ENCODE measurements around the gene AHI1. TPM values are rescaled to one million over a fixed set of nuclear protein-coding genes. Genes with fewer than 3 reads are reported as not detected.

Gene AHI1
- total RNA-seq, 1 experiment from 2014 or later = 11.3 TPM

GRCh38 chr6:135306166-135306565 is 191.4 kb downstream of the AHI1 start:
- no peaks in the 10 kb centered on the region for H3K27me3 ChIP-seq (replicated peaks; ENCODE audit: control insufficient read depth, insufficient read depth, low read length)
- no peak overlapping the region for H3K4me3 ChIP-seq (ENCODE audit: low read depth, low read length)
- Mint-ChIP-seq H3K4me1 (ENCODE audit: low read depth, unreplicated experiment) (no peaks in the 10 kb centered on the region), H3K27me3 (ENCODE audit: insufficient read depth, unreplicated experiment) (no peaks in the 10 kb centered on the region), H3K9me3 (ENCODE audit: unreplicated experiment) (no peaks in the 10 kb centered on the region), H3K36me3 (ENCODE audit: insufficient read depth, unreplicated experiment) (no peaks in the 10 kb centered on the region), H3K4me3 (ENCODE audit: unreplicated experiment) (no peak overlapping the region), H3K27ac (ENCODE audit: unreplicated experiment) (no peak overlapping the region)
- TF ChIP-seq CTCF (IDR thresholded peaks at IDR 0.05; ENCODE audit: insufficient read depth in 1 of 2, low read depth in 1 of 2, low read length in 1 of 2, severe bottlenecking in 1 of 2, unreplicated experiment in 1 of 2) = no peak
- ChIA-PET POLR2A (no interaction called here), CTCF (no interaction called here)
- no TSS peak for BruUV-seq (replicated peaks)
- H3K9me3 ChIP-seq = no peaks in the 10 kb centered on the region
- intact Hi-C loops (cut with micrococcal nuclease; ENCODE audit: unreplicated experiment) = no loop called here
- no peaks in the 10 kb centered on the region for H3K36me3 ChIP-seq (ENCODE audit: control insufficient read depth, insufficient read depth, low read length)
- no peaks in the 10 kb centered on the region for H3K4me1 ChIP-seq
- DNase-seq = no peak

GRCh38 chr6:135305684-135306083 is 191.9 kb downstream of the AHI1 start:
- Histone ChIP-seq H3K4me1 (no peaks in the 10 kb centered on the region), H3K36me3 (ENCODE audit: control insufficient read depth, insufficient read depth, low read length) (no peaks in the 10 kb centered on the region), H3K4me3 (ENCODE audit: low read depth, low read length) (no peak overlapping the region), H3K9me3 (no peaks in the 10 kb centered on the region), H3K27me3 (replicated peaks; ENCODE audit: control insufficient read depth, insufficient read depth, low read length) (no peaks in the 10 kb centered on the region)
- CTCF ChIA-PET = no interaction called here
- no peaks in the 10 kb centered on the region for H3K36me3 Mint-ChIP-seq (ENCODE audit: insufficient read depth, unreplicated experiment)
- no peak overlapping the region for H3K27ac Mint-ChIP-seq (ENCODE audit: unreplicated experiment)
- H3K4me1 Mint-ChIP-seq (ENCODE audit: low read depth, unreplicated experiment) = no peaks in the 10 kb centered on the region
- no peaks in the 10 kb centered on the region for H3K27me3 Mint-ChIP-seq (ENCODE audit: insufficient read depth, unreplicated experiment)
- intact Hi-C loops (cut with micrococcal nuclease; ENCODE audit: unreplicated experiment) = no loop called here
- POLR2A ChIA-PET = no interaction called here
- TF ChIP-seq CTCF (IDR thresholded peaks at IDR 0.05; ENCODE audit: insufficient read depth in 1 of 2, low read depth in 1 of 2, low read length in 1 of 2, severe bottlenecking in 1 of 2, unreplicated experiment in 1 of 2) = no peak
- H3K9me3 Mint-ChIP-seq (ENCODE audit: unreplicated experiment) = no peaks in the 10 kb centered on the region
- no TSS peak for BruUV-seq (replicated peaks)
- H3K4me3 Mint-ChIP-seq (ENCODE audit: unreplicated experiment) = no peak overlapping the region
- DNase-seq = no peak

- Mint-ChIP-seq H3K4me3 (ENCODE audit: unreplicated experiment) (no peak overlapping the region), H3K4me1 (ENCODE audit: low read depth, unreplicated experiment) (no peaks in the 10 kb centered on the region), H3K27me3 (ENCODE audit: insufficient read depth, unreplicated experiment) (no peaks in the 10 kb centered on the region), H3K9me3 (ENCODE audit: unreplicated experiment) (no peaks in the 10 kb centered on the region), H3K27ac (ENCODE audit: unreplicated experiment) (no peak overlapping the region), H3K36me3 (ENCODE audit: insufficient read depth, unreplicated experiment) (no peaks in the 10 kb centered on the region)
- Histone ChIP-seq H3K4me3 (ENCODE audit: low read depth, low read length) (no peak overlapping the region), H3K36me3 (ENCODE audit: control insufficient read depth, insufficient read depth, low read length) (no peaks in the 10 kb centered on the region), H3K9me3 (no peaks in the 10 kb centered on the region), H3K27me3 (replicated peaks; ENCODE audit: control insufficient read depth, insufficient read depth, low read length) (no peaks in the 10 kb centered on the region), H3K4me1 (no peaks in the 10 kb centered on the region)
- ChIA-PET POLR2A (no interaction called here), CTCF (no interaction called here)
- intact Hi-C loops (cut with micrococcal nuclease; ENCODE audit: unreplicated experiment) = no loop called here
- no TSS peak for BruUV-seq (replicated peaks)
- no peak for TF ChIP-seq CTCF (IDR thresholded peaks at IDR 0.05; ENCODE audit: insufficient read depth in 1 of 2, low read depth in 1 of 2, low read length in 1 of 2, severe bottlenecking in 1 of 2, unreplicated experiment in 1 of 2)
- no peak for DNase-seq
Observed at GRCh38 chr6:135304883-135305282, 192.7 kb downstream of the AHI1 start.

Measured in Caco-2 (cell line).